ENCODE data around the gene ASCL3. TPM values are rescaled to one million over a fixed set of nuclear protein-coding genes. Genes with fewer than 3 reads are reported as not detected.

Gene ASCL3
- total RNA-seq, 1 experiment from 2014 or later: not detected

- no TSS peak for BruUV-seq (replicated peaks)
- H3K36me3 ChIP-seq (ENCODE audit: insufficient read depth, low read length, poor library complexity, severe bottlenecking): no peaks in the 10 kb centered on the region
- H3K9me3 ChIP-seq (ENCODE audit: low read depth, low read length, poor library complexity, severe bottlenecking): no peaks in the 10 kb centered on the region
- H3K27ac ChIP-seq (ENCODE audit: low read depth, low read length, poor library complexity, severe bottlenecking): no peak overlapping the region
- DNase-seq (ENCODE audit: low spot score): no peak
- no peaks in the 10 kb centered on the region for H3K27me3 ChIP-seq (replicated peaks; ENCODE audit: insufficient read depth, low read depth, low read length, poor library complexity)
- CTCF ChIA-PET: no interaction called here
- intact Hi-C loops (cut with micrococcal nuclease; ENCODE audit: unreplicated experiment): no loop called here
- H3K4me1 ChIP-seq (ENCODE audit: insufficient read depth, low read length, poor library complexity, severe bottlenecking): no peaks in the 10 kb centered on the region
- POLR2A ChIA-PET (ENCODE audit: low non-redundant PET): no interaction called here
- no peak for TF ChIP-seq EZH2 (IDR thresholded peaks at IDR 0.05; ENCODE audit: borderline replicate concordance, low read depth, low read length, poor library complexity, severe bottlenecking)
- TF ChIP-seq, protein P1, sequence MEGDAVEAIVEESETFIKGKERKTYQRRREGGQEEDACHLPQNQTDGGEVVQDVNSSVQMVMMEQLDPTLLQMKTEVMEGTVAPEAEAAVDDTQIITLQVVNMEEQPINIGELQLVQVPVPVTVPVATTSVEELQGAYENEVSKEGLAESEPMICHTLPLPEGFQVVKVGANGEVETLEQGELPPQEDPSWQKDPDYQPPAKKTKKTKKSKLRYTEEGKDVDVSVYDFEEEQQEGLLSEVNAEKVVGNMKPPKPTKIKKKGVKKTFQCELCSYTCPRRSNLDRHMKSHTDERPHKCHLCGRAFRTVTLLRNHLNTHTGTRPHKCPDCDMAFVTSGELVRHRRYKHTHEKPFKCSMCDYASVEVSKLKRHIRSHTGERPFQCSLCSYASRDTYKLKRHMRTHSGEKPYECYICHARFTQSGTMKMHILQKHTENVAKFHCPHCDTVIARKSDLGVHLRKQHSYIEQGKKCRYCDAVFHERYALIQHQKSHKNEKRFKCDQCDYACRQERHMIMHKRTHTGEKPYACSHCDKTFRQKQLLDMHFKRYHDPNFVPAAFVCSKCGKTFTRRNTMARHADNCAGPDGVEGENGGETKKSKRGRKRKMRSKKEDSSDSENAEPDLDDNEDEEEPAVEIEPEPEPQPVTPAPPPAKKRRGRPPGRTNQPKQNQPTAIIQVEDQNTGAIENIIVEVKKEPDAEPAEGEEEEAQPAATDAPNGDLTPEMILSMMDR (conservative IDR thresholded peaks at IDR 0.05; ENCODE audit: low read depth, low read length): no peak
- no peak overlapping the region for H3K4me3 ChIP-seq (ENCODE audit: low read depth, low read length, poor library complexity, severe bottlenecking)
Observed at GRCh38 chr11:8971196-8971923, 28.5 kb upstream of the ASCL3 start.

GRCh38 chr11:8967184-8967583 is 24.4 kb upstream of the ASCL3 start:
- no peaks in the 10 kb centered on the region for H3K27me3 ChIP-seq (replicated peaks; ENCODE audit: insufficient read depth, low read depth, low read length, poor library complexity)
- no peak overlapping the region for H3K4me3 ChIP-seq (ENCODE audit: low read depth, low read length, poor library complexity, severe bottlenecking)
- no TSS peak for BruUV-seq (replicated peaks)
- no peaks in the 10 kb centered on the region for H3K4me1 ChIP-seq (ENCODE audit: insufficient read depth, low read length, poor library complexity, severe bottlenecking)
- H3K27ac ChIP-seq (ENCODE audit: low read depth, low read length, poor library complexity, severe bottlenecking): no peak overlapping the region
- intact Hi-C loops (cut with micrococcal nuclease; ENCODE audit: unreplicated experiment): loop anchor here (10.0 kb wide), 1 partner anchor 282 kb away; the partner anchor contains the start of genes RPL27A and TRIM66
- no peaks in the 10 kb centered on the region for H3K9me3 ChIP-seq (ENCODE audit: low read depth, low read length, poor library complexity, severe bottlenecking)
- H3K36me3 ChIP-seq (ENCODE audit: insufficient read depth, low read length, poor library complexity, severe bottlenecking): no peaks in the 10 kb centered on the region
- POLR2A ChIA-PET (ENCODE audit: low non-redundant PET): no interaction called here
- CTCF ChIA-PET: no interaction called here
- TF ChIP-seq EZH2 (IDR thresholded peaks at IDR 0.05; ENCODE audit: borderline replicate concordance, low read depth, low read length, poor library complexity, severe bottlenecking): no peak
- TF ChIP-seq, protein P1 (conservative IDR thresholded peaks at IDR 0.05; ENCODE audit: low read depth, low read length): no peak
- DNase-seq (ENCODE audit: low spot score): no peak

- Histone ChIP-seq H3K4me1 (ENCODE audit: insufficient read depth, low read length, poor library complexity, severe bottlenecking) (no peaks in the 10 kb centered on the region), H3K36me3 (ENCODE audit: insufficient read depth, low read length, poor library complexity, severe bottlenecking) (no peaks in the 10 kb centered on the region), H3K27me3 (replicated peaks; ENCODE audit: insufficient read depth, low read depth, low read length, poor library complexity) (no peaks in the 10 kb centered on the region), H3K9me3 (ENCODE audit: low read depth, low read length, poor library complexity, severe bottlenecking) (no peaks in the 10 kb centered on the region), H3K4me3 (ENCODE audit: low read depth, low read length, poor library complexity, severe bottlenecking) (peak within 1 kb of the TSS; percentile 92), H3K27ac (ENCODE audit: low read depth, low read length, poor library complexity, severe bottlenecking) (peak within 1 kb of the TSS; percentile 73)
- intact Hi-C loops (cut with micrococcal nuclease; ENCODE audit: unreplicated experiment): loop anchor here (2.0 to 10.0 kb wide), 2 partner anchors 54 to 280 kb away; partner anchors contain the start of genes AKIP1, RPL27A and TRIM66
- TF ChIP-seq, protein P1 (conservative IDR thresholded peaks at IDR 0.05; ENCODE audit: low read depth, low read length): no peak
- TF ChIP-seq EZH2 (IDR thresholded peaks at IDR 0.05; ENCODE audit: borderline replicate concordance, low read depth, low read length, poor library complexity, severe bottlenecking): no peak
- TSS peak; percentile 72 for BruUV-seq (replicated peaks)
- ChIA-PET CTCF (no interaction called here), POLR2A (ENCODE audit: low non-redundant PET) (no interaction called here)
- DNase-seq (ENCODE audit: low spot score): peak; percentile 76
Observed at GRCh38 chr11:8964324-8965320, 21.8 kb upstream of the ASCL3 start, which contains the start of gene TMEM9B. TMEM9B (minus strand) TSS chr11:8964442; CDS start chr11:8964313, 129 bp downstream.

Data from A673 (cell line).